Stimulated activated CD8-positive, alpha-beta memory T cell treated with anti-CD3 and anti-CD28 coated beads, Interleukin-2, amount 100 ng/mL, for 1 hour (primary cell): ENCODE data around the gene SREK1IP1.

ENCODE experiments used
- DNase-seq, 2 donors: peaks; one replicate each; pipeline ENCODE4 v3.0.0-alpha.2; 2020; ENCODE audit warnings: low read depth in 2 of 2

The SREK1IP1 gene

DNA sequence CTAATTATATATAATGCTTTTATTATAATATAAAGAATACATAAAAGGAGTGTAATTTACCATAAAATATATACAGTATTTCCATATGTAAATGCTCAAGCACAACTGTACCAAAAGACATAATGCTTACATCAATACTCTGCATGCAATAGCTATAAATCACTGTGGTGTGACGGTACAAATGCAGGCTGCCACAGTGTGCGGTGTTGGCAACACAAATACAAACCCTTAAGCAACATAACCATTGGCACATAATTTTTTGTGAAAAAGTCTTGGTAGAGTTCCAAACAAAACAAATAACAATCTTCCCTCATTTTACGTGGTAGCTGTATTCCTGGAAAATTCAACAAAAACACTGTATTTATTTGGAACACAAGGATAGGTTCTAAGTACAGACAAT, 80.1 kb downstream of the SREK1IP1 start:
- DNase-seq: no peak

DNA sequence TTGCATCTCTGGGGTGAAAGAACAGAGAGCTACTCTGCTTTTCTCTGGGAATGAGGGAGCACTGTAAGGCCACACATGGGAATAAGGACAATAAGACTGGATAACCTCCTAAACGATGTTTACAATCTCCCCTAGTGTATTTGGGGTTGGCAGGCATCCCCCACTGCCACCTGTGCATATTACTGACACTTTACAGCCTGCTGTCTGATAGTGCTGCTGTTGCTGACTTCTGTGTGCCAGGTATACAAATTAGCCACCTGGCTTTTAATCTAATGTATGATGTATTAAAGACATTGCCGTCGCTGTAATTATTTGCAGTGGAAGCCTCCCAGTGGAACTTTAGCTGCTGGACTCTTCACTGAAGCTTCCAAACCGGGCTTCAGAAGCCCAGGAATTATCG, 82.6 kb downstream of the SREK1IP1 start:
- no peak for DNase-seq

DNA sequence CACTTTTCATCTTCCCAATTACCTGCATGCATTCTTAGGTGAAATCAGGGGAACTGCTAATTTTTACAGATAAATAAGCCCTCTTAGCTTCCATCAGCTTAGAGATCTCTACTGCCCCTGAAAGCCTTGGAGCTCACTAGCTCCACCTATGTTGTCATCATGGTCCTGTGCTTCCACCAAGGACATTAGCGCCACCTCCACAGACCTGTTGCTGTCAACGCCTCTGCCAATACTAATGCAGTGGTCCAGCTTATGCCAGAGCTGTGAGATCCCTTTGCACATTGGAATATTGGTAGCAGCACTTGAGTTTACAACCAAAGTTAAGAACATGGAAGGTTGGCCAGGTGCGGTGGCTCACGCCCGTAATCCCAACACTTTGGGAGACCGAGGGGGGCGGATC, 85.9 kb downstream of the SREK1IP1 start:
- no peak for DNase-seq

DNA sequence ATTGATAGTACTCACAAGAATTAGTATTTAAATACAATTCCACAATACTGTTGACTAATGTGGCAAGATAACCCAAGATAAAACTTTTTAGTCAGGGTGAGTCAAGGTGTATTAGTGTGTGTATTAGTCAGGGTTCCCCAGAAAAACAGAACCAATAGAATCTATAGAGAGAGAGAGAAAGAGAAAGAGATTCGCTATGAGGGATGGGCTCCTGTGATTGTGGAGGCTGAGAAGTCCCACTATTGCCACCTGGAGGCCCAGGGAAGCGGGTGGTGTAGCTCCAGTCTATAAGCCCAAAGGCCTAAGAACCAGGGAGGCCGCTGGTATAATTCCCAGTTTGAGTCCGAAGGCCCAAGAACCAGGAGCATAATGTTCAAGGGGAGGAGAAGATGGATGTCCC, 88.2 kb downstream of the SREK1IP1 start:
- no peak for DNase-seq

DNA sequence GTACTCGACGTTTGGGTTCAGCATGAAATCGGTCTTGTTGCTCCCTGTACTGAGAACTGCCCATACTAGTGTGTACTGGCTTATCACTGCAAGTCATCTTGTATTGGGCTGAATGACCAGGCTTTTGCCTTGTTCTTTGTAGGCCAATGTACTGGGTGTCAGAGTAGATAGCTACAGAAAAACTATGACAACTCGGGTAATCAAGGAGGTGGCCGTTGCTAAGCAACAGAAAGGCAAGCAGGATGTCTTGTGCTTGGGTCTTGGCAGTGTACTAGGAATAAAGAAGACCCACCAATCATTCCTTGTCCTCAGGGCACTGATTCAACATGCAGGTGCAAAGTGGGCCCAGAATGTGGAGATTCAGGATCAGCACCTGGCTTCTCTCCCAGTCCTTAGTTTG, 90.1 kb downstream of the SREK1IP1 start:
- DNase-seq: no peak

DNA sequence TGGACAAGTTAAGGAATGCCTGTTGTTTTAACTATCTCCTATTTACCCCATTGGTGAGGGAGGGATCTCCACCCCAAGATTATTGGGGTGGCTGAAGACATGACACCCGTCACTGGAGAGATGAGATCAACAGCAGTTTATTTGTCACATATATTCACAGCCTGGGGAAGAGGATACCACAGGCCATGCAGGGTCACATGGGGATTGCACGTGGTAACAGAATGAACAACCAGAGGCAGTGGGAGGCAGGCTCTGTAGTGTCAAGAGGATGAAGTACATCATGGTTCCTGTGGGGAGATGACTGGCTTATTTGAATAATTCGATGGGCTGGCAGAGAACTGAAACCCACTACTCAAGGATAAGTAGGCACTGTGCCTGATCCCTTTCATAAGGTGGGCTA, 96.8 kb downstream of the SREK1IP1 start:
- no peak for DNase-seq

DNA sequence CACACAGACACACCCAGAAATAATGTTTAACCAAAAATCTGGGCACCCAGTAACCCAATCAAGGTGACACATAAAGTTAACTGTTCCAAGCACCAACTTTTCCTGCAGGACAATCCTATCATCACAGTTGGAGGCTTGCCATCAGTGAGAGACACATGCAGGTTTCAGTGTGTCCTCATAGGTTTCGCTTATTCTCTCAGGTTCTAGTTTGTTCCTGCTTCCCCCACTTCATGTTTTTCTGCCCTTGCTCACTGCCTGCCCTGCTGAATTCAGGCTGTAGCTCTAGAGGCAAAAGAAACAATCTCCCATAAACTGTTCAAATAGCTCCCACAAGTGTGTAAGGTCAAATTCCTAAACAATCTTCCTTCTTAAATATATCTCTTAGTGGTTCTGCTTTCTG, 98.2 kb downstream of the SREK1IP1 start:
- DNase-seq: no peak
